HEK293 (cell line): Measurements from ENCODE around the gene CDK4.

Experiments
- CTCF ChIA-PET: fragments of 350-600 bp; formaldehyde crosslinking; extraction: SDS; loops from one replicate; lab custom pipeline; 2021; ENCODE audit warnings: antibody characterized with exemption; lab: Yijun Ruan, JAX
- POLR2A ChIA-PET: fragments of 300-600 bp; formaldehyde crosslinking; extraction: SDS; loops from one replicate; lab custom pipeline; 2020; ENCODE audit warnings: antibody characterized with exemption, inconsistent platforms; lab: Yijun Ruan, JAX
- H3K27ac ChIP-seq: fragments of 200-500 bp; sonication (Bioruptor generic); 2 replicates; pipeline ENCODE4 v1.5.1; 2014; ENCODE audit warnings: low read depth, low read length, control low read depth, inconsistent platforms; ENCODE audit errors: extremely low read depth
- H3K36me3 ChIP-seq, 2 experiments: fragments of 200-500 bp in 1 of 2; sonication (Bioruptor generic) in 1 of 2; 1 replicate in 1 of 2; 2 replicates in 1 of 2; pipeline ENCODE4 v1.5.1; 2014 to 2017; ENCODE audit warnings: inconsistent platforms in 2 of 2, low read length in 2 of 2; ENCODE audit not compliant: control insufficient read depth in 2 of 2, insufficient read depth in 1 of 2
- H3K4me1 ChIP-seq: fragments of 200-500 bp; sonication (Bioruptor generic); 2 replicates; pipeline ENCODE4 v1.5.1; 2014; ENCODE audit warnings: mild to moderate bottlenecking, low read length, inconsistent platforms; ENCODE audit not compliant: control insufficient read depth, insufficient read depth
- H3K4me3 ChIP-seq: 2 replicates; pipeline ENCODE4 v1.5.1; 2011; ENCODE audit warnings: low read depth, mild to moderate bottlenecking, control low read depth, low read length, moderate library complexity
- H3K9me3 ChIP-seq: fragments of 200-500 bp; sonication (Bioruptor generic); 2 replicates; pipeline ENCODE4 v1.5.1; 2014; ENCODE audit warnings: low read depth, low read length, inconsistent platforms; ENCODE audit not compliant: control insufficient read depth, insufficient read depth
- EGR2 ChIP-seq: fragments of 450-650 bp; formaldehyde crosslinking; IDR thresholded peaks from 2 replicates; pipeline ENCODE4 v1.5.1; 2016; ENCODE audit warnings: low read depth, missing biosample characterization, missing genetic modification characterization
- KLF17 ChIP-seq: fragments of 450-650 bp; formaldehyde crosslinking; IDR thresholded peaks from 2 replicates; pipeline ENCODE4 v1.5.1; 2016; ENCODE audit warnings: missing biosample characterization, missing genetic modification characterization
- REST ChIP-seq: fragments of 450-650 bp; formaldehyde crosslinking; IDR thresholded peaks from 2 replicates; pipeline ENCODE4 v1.5.1; 2016; ENCODE audit warnings: missing biosample characterization, missing genetic modification characterization
- SETDB1 ChIP-seq: IDR thresholded peaks from one replicate; pipeline ENCODE4 v1.6.1; 2017; ENCODE audit warnings: mild to moderate bottlenecking, low read length, moderate library complexity, mixed read lengths; ENCODE audit not compliant: insufficient read length
- ZBTB44 ChIP-seq: fragments of 450-650 bp; IDR thresholded peaks from 2 replicates; pipeline ENCODE4 v1.5.1; 2018; ENCODE audit warnings: missing biosample characterization, mild to moderate bottlenecking, missing genetic modification characterization
- ZNF266 ChIP-seq: fragments of 450-650 bp; formaldehyde crosslinking; IDR thresholded peaks from 2 replicates; pipeline ENCODE4 v1.5.1; 2016; ENCODE audit warnings: missing biosample characterization, missing genetic modification characterization, low read depth
- ZNF302 ChIP-seq: fragments of 450-650 bp; formaldehyde crosslinking; IDR thresholded peaks from 2 replicates; pipeline ENCODE4 v1.5.1; 2016; ENCODE audit warnings: missing biosample characterization, missing genetic modification characterization, low read depth
- ZNF398 ChIP-seq: fragments of 450-650 bp; formaldehyde crosslinking; IDR thresholded peaks from 2 replicates; pipeline ENCODE4 v1.5.1; 2017; ENCODE audit warnings: missing biosample characterization, missing genetic modification characterization
- ZNF488 ChIP-seq: fragments of 450-650 bp; formaldehyde crosslinking; IDR thresholded peaks from 2 replicates; pipeline ENCODE4 v1.5.1; 2016; ENCODE audit warnings: missing biosample characterization, missing genetic modification characterization
- ZNF513 ChIP-seq: fragments of 450-650 bp; IDR thresholded peaks from 2 replicates; pipeline ENCODE4 v1.5.1; 2018; ENCODE audit warnings: missing biosample characterization, missing genetic modification characterization
- ZNF596 ChIP-seq: fragments of 450-650 bp; IDR thresholded peaks from 2 replicates; pipeline ENCODE4 v1.5.0; 2018; ENCODE audit warnings: missing biosample characterization, mild to moderate bottlenecking, missing genetic modification characterization, moderate library complexity
- ZNF629 ChIP-seq: fragments of 450-650 bp; formaldehyde crosslinking; IDR thresholded peaks from 2 replicates; pipeline ENCODE4 v1.5.1; 2017; ENCODE audit warnings: missing biosample characterization, missing genetic modification characterization
- ZNF707 ChIP-seq: fragments of 450-650 bp; formaldehyde crosslinking; IDR thresholded peaks from 2 replicates; pipeline ENCODE4 v1.5.1; 2016; ENCODE audit warnings: missing biosample characterization, missing genetic modification characterization
- ZSCAN30 ChIP-seq: fragments of 450-650 bp; IDR thresholded peaks from 2 replicates; pipeline ENCODE4 v1.5.1; 2018; ENCODE audit warnings: missing biosample characterization, mild to moderate bottlenecking, missing genetic modification characterization, moderate library complexity
- ZXDB ChIP-seq: fragments of 450-650 bp; formaldehyde crosslinking; IDR thresholded peaks from 2 replicates; pipeline ENCODE4 v1.5.1; 2016; ENCODE audit warnings: missing biosample characterization, missing genetic modification characterization

CDK4 gene

GRCh38 chr12:57775563-57776246 is 23.6 kb upstream of the CDK4 start:
- peaks cover 5 to 32% of the 10 kb centered on the region in 2 experiments; a peak in 2 of 3 replicates for H3K36me3 ChIP-seq
- TF ChIP-seq ZBTB44 (tag by site-specific recombination) (no peak), KLF17 (tag by site-specific recombination) (no peak), SETDB1 (no peak), EGR2 (tag by site-specific recombination) (no peak), ZSCAN30 (tag by site-specific recombination) (no peak), ZNF629 (tag by site-specific recombination) (no peak), ZNF596 (no peak), REST (tag by site-specific recombination) (no peak), ZNF266 (tag by site-specific recombination) (no peak), ZNF513 (tag by site-specific recombination) (no peak), ZNF398 (tag by site-specific recombination) (no peak), ZNF707 (tag by site-specific recombination) (no peak), ZXDB (tag by site-specific recombination) (no peak), ZNF488 (tag by site-specific recombination) (no peak), ZNF302 (no peak)
- POLR2A ChIA-PET = interaction anchor here (0.6 kb wide), 1 partner anchor 71 kb away, joined by 6 read pairs; the partner anchor contains the start of gene CTDSP2
- H3K27ac ChIP-seq = no peak overlapping the region
- 0 out of 2 replicates have a peak, but pooled peaks cover 6% of the 10 kb centered on the region for H3K4me1 ChIP-seq
- CTCF ChIA-PET = interaction anchor here (0.6 to 1.7 kb wide), 6 partner anchors 9 to 83 kb away, joined by 3 to 5 read pairs (median 3); no protein-coding TSS in a partner anchor
- H3K9me3 ChIP-seq = no peaks in the 10 kb centered on the region
- H3K4me3 ChIP-seq = no peak overlapping the region
